ENCODE results near the gene MCC. TPM values are rescaled to one million over a fixed set of nuclear protein-coding genes. Genes with fewer than 3 reads are reported as not detected.

MCC gene
- total RNA-seq, 1 experiment from 2014 or later = 0.41 TPM

DNA sequence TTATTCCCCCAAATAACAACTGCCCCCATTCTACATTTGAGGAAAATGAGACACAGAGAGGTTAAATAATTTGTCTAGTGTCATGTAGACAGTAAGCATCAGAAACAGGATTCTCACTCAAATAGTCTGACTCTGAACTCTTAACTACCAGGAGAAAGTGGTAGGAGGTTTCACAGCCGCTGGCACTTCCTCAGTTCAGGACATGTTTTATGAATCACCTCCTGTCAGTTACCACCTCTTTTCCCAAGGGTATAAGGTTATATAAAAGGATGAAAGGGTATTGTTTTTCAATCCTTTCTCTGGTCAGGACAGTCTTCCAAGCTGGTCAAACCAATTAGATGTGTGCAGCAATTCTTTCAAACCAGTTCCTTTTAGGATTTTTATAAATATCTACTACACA lies 105.5 kb downstream of the MCC start:
- no peak for ATAC-seq
- POLR2A ChIA-PET = no interaction called here
- DNase-seq (ENCODE audit: low read depth, low spot score) = no peak

DNA sequence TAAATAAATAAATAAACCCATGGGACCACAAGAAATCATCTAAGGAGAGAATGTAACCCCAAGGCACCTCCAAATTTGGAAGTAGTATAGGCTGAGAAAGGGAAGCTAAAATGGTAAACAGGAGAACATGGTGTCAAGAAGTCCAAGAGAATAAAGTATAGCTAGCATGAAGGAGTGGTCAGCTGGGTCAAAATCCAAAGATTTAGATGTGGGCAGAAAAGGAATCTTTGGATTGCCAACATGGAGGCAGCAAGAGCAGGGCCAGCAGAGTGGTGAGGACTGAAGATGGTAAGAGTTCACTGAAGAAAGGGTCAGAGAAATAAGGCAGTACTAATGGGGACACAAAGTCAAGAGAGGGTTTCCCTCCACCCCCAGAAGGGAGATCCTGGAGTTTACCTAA lies 106.5 kb downstream of the MCC start:
- ATAC-seq = no peak
- POLR2A ChIA-PET = no interaction called here
- TF ChIP-seq TCF7L2 (IDR thresholded peaks at IDR 0.05; ENCODE audit: low read depth, low read length) (no peak), SIN3A (IDR thresholded peaks at IDR 0.05; ENCODE audit: borderline replicate concordance, insufficient read depth, low read depth, low read length) (no peak)
- H3K36me3 ChIP-seq (ENCODE audit: control insufficient read depth, insufficient read depth, low read length) = no peaks in the 10 kb centered on the region
- CTCF ChIA-PET = no interaction called here
- no TSS peak for BruUV-seq (replicated peaks)
- no peak overlapping the region for H3K27ac ChIP-seq (ENCODE audit: low read length)
- no peaks in the 10 kb centered on the region for H3K4me1 ChIP-seq (ENCODE audit: control insufficient read depth, insufficient read depth, low read length)
- H3K9me3 ChIP-seq (ENCODE audit: control insufficient read depth, insufficient read depth, low read depth, low read length) = no peaks in the 10 kb centered on the region
- no peak overlapping the region for H3K4me3 ChIP-seq (ENCODE audit: low read depth in 2 of 2, low read length in 2 of 2)
- no peak for DNase-seq (ENCODE audit: low read depth, low spot score)
- intact Hi-C loops (cut with micrococcal nuclease; ENCODE audit: unreplicated experiment) (no loop called here), in situ Hi-C loops (cut with HindIII; ENCODE audit: low pct_unique_long_range_greater_than_20kb, low sequenced_read_pairs) (no loop called here)
- H3K27me3 ChIP-seq (ENCODE audit: control insufficient read depth, insufficient read depth, low read length) = no peaks in the 10 kb centered on the region

More for the DNA sequence above, 105.5 kb downstream of the MCC start:
- CTCF ChIA-PET = no interaction called here
- TF ChIP-seq POLR2AphosphoS5 (IDR thresholded peaks at IDR 0.05; ENCODE audit: low read depth, low read length) (no peak), TCF7L2 (IDR thresholded peaks at IDR 0.05; ENCODE audit: low read depth, low read length) (no peak), SIN3A (IDR thresholded peaks at IDR 0.05; ENCODE audit: borderline replicate concordance, insufficient read depth, low read depth, low read length) (no peak)
- TF ChIP-seq, protein P1, sequence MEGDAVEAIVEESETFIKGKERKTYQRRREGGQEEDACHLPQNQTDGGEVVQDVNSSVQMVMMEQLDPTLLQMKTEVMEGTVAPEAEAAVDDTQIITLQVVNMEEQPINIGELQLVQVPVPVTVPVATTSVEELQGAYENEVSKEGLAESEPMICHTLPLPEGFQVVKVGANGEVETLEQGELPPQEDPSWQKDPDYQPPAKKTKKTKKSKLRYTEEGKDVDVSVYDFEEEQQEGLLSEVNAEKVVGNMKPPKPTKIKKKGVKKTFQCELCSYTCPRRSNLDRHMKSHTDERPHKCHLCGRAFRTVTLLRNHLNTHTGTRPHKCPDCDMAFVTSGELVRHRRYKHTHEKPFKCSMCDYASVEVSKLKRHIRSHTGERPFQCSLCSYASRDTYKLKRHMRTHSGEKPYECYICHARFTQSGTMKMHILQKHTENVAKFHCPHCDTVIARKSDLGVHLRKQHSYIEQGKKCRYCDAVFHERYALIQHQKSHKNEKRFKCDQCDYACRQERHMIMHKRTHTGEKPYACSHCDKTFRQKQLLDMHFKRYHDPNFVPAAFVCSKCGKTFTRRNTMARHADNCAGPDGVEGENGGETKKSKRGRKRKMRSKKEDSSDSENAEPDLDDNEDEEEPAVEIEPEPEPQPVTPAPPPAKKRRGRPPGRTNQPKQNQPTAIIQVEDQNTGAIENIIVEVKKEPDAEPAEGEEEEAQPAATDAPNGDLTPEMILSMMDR (IDR thresholded peaks at IDR 0.05) = no peak
- TF ChIP-seq, protein P2, sequence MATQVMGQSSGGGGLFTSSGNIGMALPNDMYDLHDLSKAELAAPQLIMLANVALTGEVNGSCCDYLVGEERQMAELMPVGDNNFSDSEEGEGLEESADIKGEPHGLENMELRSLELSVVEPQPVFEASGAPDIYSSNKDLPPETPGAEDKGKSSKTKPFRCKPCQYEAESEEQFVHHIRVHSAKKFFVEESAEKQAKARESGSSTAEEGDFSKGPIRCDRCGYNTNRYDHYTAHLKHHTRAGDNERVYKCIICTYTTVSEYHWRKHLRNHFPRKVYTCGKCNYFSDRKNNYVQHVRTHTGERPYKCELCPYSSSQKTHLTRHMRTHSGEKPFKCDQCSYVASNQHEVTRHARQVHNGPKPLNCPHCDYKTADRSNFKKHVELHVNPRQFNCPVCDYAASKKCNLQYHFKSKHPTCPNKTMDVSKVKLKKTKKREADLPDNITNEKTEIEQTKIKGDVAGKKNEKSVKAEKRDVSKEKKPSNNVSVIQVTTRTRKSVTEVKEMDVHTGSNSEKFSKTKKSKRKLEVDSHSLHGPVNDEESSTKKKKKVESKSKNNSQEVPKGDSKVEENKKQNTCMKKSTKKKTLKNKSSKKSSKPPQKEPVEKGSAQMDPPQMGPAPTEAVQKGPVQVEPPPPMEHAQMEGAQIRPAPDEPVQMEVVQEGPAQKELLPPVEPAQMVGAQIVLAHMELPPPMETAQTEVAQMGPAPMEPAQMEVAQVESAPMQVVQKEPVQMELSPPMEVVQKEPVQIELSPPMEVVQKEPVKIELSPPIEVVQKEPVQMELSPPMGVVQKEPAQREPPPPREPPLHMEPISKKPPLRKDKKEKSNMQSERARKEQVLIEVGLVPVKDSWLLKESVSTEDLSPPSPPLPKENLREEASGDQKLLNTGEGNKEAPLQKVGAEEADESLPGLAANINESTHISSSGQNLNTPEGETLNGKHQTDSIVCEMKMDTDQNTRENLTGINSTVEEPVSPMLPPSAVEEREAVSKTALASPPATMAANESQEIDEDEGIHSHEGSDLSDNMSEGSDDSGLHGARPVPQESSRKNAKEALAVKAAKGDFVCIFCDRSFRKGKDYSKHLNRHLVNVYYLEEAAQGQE (IDR thresholded peaks at IDR 0.05; ENCODE audit: insufficient read depth in 1 of 2, low read depth in 2 of 2, low read length in 1 of 2) = no peak
- no TSS peak for BruUV-seq (replicated peaks)
- in situ Hi-C loops (cut with HindIII; ENCODE audit: low pct_unique_long_range_greater_than_20kb, low sequenced_read_pairs) = no loop called here
- intact Hi-C loops (cut with micrococcal nuclease; ENCODE audit: unreplicated experiment) = no loop called here
- no peak overlapping the region for H3K4me3 ChIP-seq (ENCODE audit: low read depth in 2 of 2, low read length in 2 of 2)
- H3K27me3 ChIP-seq (ENCODE audit: control insufficient read depth, insufficient read depth, low read length) = no peaks in the 10 kb centered on the region
- H3K27ac ChIP-seq (ENCODE audit: low read length) = no peak overlapping the region
- no peaks in the 10 kb centered on the region for H3K9me3 ChIP-seq (ENCODE audit: control insufficient read depth, insufficient read depth, low read depth, low read length)
- H3K4me1 ChIP-seq (ENCODE audit: control insufficient read depth, insufficient read depth, low read length) = no peaks in the 10 kb centered on the region
- no peaks in the 10 kb centered on the region for H3K36me3 ChIP-seq (ENCODE audit: control insufficient read depth, insufficient read depth, low read length)

DNA sequence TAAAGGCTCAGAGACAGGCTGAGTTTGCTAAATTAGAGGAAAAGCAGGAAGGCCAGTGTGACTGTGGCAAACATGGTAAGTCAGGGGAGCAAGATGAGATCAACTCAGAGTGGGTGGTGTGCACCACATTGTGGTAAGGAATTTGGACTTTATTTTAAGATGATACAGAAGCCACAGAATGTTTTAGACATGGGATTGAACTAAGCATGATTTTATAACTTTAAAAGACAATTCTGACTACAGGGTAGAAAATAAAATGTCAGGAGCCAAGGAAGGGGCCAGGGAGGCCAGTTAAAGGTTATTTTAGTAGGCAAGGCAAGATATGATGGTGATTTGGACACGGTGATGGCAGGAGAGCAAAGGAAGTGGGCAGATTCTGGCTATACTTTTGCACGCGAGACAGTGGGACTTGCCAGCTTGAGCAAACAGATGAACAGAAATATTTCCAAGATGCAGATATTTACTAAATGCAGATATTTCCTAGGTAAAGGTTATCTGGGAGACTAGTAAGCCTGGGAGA lies 107.4 kb downstream of the MCC start:
- Histone ChIP-seq H3K27ac (ENCODE audit: low read length) (no peak overlapping the region), H3K4me3 (ENCODE audit: low read depth in 2 of 2, low read length in 2 of 2) (no peak overlapping the region), H3K9me3 (ENCODE audit: control insufficient read depth, insufficient read depth, low read depth, low read length) (no peaks in the 10 kb centered on the region), H3K4me1 (ENCODE audit: control insufficient read depth, insufficient read depth, low read length) (no peaks in the 10 kb centered on the region), H3K27me3 (ENCODE audit: control insufficient read depth, insufficient read depth, low read length) (no peaks in the 10 kb centered on the region), H3K36me3 (ENCODE audit: control insufficient read depth, insufficient read depth, low read length) (no peaks in the 10 kb centered on the region)
- TF ChIP-seq, protein P2 (IDR thresholded peaks at IDR 0.05; ENCODE audit: insufficient read depth in 1 of 2, low read depth in 2 of 2, low read length in 1 of 2) = no peak
- TF ChIP-seq POLR2AphosphoS5 (IDR thresholded peaks at IDR 0.05; ENCODE audit: low read depth, low read length) (no peak), TCF7L2 (IDR thresholded peaks at IDR 0.05; ENCODE audit: low read depth, low read length) (no peak), SIN3A (IDR thresholded peaks at IDR 0.05; ENCODE audit: borderline replicate concordance, insufficient read depth, low read depth, low read length) (no peak)
- ChIA-PET CTCF (no interaction called here), POLR2A (no interaction called here)
- in situ Hi-C loops (cut with HindIII; ENCODE audit: low pct_unique_long_range_greater_than_20kb, low sequenced_read_pairs) = no loop called here
- intact Hi-C loops (cut with micrococcal nuclease; ENCODE audit: unreplicated experiment) = no loop called here
- DNase-seq (ENCODE audit: low read depth, low spot score) (no peak), ATAC-seq (no peak)
- BruUV-seq (replicated peaks) = no TSS peak

Measured in Panc1 (cell line).